Epidermal melanocyte (primary cell): ENCODE data around the gene PAPSS1.
"Not testable (repeated sequence)": the region's sequence is repeated elsewhere in the genome, so short reads cannot be mapped to it uniquely, and the experiment has no call there.

Experiments
- DNase-seq: peaks from one replicate; pipeline ENCODE4 v3.0.0; 2011; ENCODE audit warnings: low spot score; ENCODE audit not compliant: insufficient read length

The PAPSS1 gene

GRCh38 chr4:107689912-107690587 lies 30.0 kb downstream of the PAPSS1 start:
- no peak for DNase-seq

GRCh38 chr4:107688421-107688820 lies 31.6 kb downstream of the PAPSS1 start:
- no peak for DNase-seq

DNA sequence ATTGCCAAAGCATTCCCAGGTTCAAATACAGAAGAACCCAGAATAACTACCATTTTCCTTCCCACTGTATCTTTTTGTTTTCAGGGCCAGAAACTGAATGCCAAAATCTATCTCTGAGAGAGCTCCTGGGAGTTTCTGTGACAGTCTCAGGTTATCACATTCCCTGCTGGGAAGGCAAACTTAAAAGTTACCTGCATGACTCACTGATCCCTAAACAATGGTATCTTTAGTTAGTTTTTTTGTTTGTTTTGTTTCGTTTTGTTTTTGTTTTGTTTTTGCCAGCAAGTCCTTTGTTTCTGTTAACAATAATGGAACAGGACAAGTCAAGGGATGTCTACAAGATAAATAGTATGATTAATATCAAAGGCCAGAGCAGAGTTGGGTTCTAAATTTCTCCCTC lies 34.3 kb downstream of the PAPSS1 start:
- DNase-seq: no peak

GRCh38 chr4:107683873-107684272 lies 36.2 kb downstream of the PAPSS1 start:
- DNase-seq: no peak

GRCh38 chr4:107682306-107682705 lies 37.7 kb downstream of the PAPSS1 start:
- no peak for DNase-seq

DNA sequence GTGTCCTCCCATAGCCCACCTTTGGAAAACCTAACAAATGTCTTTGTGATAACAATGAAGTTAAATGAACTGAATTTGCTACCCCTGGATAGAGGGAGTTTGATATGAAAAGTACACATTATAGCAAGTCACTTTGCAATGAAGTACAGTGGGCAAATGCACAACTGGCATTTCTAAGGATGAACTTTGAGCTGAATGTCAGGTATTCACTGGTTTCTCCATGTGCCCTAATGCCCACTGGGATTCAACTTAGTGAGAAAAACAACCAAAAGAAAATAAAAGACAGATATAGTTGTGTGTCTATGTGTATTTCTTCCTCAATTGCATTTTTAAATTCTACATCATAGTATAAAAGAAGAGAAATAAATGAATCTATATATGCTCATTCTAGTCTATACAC lies 51.0 kb downstream of the PAPSS1 start:
- no peak for DNase-seq

DNA sequence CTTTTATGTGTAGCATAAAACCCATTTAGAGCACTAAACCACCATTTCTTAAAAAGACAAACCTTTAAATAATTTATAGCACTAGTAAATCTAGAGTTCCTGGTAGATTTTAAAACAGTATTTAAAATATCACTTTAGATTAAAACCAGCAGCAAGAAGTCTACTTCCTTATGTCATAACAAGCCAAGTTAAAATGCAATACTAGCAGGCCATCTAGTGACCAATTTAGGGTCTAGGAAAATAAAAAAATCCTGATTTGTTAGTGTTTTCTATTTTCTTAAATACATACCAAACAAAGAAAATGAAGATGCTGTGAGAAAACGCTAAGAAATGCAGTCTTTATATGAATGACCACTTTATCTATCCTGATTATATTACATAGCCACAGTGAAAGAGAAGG lies 53.9 kb downstream of the PAPSS1 start:
- DNase-seq: peak; percentile 41

DNA sequence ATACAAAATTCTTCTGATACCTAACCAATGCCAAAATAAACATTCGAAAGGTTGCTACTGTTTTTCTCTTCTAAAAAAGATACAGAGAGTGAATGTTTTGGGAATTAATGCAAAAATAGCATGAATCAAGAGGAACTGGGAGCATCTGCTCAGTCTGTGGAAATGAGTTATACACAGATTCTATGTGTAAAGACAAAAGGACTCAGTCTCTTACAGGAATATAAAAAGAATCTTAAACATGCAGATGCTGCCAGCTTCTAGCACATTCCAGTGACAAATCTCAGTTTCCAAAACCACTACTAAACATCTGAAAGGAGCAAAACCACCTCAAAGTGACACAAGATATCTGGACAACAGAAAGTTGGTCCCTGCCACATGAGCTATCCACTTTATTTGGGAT lies 55.0 kb downstream of the PAPSS1 start:
- DNase-seq: no peak

DNA sequence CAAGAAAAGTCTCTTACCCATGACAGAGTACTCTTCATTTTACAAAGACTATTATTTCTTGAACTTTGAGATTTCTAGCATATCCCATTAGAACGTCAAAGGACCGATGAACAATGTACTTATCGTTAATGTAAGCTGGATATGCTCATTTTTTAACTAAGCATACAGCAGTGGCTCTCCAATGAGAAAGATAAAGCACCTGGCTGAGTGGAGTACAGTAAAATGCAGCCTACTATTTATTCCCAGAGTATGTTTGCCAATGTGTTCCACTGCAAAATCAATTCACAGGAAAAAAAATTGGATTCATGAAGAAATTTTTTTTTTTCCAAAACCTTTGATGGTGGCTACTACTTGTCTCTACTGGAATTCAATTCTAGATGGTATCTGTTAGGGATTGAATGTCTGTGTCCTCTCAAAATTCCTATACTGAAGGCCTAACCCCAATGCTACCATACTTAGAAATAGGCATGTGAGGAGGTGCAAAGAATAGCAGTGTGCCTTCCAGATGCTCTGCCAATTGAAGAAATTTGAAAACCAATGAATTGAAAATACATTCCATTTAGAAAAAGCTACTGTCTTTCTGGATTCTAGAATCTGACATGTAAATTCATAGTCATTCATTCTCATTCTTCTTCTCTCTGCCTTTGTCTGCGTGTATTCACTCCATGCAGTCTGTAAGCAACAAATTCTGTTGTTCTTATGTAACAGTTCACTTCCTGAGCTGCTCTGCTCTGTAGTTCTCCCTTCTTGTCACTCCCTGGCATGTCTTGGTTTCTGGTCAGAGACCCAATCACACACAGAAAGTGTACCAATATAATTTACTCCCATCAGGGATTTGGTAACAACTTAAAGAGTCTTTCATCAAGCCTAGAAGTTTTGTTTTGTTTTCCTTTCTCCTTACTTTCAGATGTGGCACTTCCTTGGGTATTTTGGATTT lies 61.4 kb downstream of the PAPSS1 start:
- no peak for DNase-seq

DNA sequence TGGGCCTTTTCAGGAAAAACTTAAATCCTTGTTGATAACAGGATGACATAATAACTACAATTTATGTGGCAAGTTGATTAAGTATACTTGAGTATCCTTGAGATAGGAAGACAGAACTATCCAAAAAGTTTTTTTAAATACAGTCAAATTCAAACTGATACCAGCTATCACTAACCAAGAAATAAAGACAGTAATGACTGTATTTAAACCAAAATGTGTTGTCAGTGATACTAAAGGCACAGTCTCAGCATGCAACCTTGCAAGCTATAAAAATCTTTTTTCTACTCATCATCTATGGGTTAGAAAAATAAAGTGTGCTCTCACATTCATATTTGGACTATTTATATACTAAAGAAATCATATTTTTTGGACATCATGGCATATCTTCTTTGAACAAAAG lies 64.7 kb downstream of the PAPSS1 start:
- DNase-seq: no peak

- DNase-seq: no peak
These were observed 65.3 kb downstream of the PAPSS1 start for GRCh38 chr4:107654694-107655093.

DNA sequence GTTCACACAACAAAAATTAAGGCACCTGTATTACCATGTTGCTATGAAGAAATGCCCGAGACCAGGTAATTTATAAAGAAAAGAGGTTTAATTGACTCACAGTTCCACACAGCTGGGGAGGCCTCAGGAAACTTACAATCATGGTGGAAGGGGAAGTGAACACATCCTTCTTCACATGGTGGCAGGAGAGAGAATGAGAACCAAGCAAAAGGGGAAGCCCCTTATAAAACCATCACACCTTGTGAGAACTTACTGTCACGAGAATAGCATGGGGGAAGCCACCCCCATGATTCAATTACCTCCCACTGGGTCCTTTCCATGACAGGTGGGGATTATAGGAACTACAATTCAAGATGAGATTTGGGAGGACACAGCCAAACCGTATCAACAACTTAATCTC lies 68.6 kb downstream of the PAPSS1 start:
- DNase-seq: not testable (repeated sequence)

DNA sequence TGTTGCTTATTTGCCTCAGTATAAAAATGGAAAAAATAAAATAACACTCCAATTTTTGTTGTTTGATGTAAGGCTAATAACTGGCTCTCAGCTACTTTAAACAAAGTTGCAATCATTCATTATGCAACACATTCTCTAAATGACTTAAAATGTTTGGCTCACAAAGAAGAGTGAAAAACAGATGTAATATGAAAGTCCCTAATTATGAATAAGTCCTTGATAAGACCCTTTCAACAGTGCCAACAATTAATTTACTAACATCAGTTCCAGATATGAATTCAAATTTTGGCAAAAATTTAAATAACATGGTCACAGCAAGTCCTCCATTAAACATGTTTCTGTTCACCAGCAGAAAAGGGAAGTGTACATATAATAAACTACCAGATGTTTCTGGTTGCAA lies 69.8 kb downstream of the PAPSS1 start:
- DNase-seq: no peak

DNA sequence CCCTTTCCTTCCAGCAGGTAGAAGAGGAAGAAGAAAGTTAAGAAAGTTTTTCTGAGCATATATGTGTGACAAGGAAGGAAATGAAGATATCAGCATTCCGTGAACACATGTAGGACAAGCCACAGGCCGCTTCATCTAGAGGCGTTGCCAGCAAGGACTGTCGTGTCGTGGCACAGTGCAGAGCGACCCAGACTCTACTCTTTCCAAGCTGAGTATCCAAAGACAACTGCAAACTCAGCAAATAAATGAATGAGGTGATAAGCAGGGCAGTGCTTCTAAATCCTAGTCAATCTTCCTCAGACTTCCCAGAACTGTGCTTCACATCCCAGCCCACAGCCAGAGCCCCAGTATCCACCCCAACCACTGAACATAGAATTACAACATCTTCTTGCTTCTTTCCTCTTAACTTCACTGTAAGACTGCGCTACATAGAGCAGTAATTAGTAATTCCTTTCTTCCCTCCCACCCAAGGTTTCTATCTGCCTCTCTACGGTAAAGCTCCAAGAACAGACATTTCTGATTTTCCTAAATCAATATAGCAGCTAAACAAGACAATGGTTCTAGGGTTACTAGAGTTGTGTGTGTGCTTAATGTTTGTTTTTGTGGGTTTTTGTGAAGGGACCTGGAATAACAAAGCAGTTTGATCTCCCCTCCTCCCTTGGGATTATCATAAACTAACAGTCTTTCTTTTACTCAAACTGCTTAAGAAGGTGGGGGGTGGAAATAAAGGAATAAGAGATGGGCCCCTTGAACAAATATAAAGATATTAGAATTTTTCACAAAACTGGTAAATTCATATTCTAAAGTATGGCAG lies 71.6 kb downstream of the PAPSS1 start:
- no peak for DNase-seq

GRCh38 chr4:107647591-107647990 lies 72.4 kb downstream of the PAPSS1 start:
- DNase-seq: no peak

DNA sequence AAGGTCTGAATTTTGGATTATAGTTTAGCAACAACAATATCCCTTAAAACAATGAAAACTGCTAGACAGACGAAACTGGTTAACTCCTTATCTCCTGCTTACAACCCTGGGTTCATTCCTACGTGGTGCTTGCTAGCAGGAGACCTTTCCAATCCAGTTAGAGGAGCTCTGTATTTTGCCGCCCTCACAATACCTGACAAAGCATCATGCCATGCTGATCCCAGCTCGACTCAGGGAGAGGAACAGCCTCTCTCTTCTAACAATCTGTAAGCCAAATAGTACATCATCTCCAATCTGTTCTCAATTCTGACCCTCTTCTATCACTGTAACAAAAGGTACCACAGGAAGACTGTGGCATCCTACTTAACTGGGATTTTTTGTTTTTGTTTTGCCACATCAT lies 74.4 kb downstream of the PAPSS1 start:
- DNase-seq: no peak

DNA sequence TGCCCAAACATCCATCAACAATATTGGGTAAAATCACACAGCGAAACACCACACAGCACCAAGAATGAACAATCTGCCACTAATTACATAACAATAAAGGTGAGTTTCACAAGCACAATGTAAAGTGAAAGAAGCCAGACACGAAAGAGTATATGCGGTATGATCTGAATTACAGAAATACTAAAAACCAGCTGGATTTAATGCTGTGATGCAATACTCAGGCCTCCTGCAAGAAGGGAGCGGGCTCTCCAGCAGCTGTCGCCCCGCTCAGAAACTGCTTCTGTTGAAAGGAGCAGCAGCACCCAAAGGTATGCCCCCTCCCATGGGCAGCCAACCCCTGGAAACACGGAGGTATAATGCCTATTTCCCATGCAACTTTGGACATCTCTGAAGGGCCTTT lies 77.0 kb downstream of the PAPSS1 start:
- no peak for DNase-seq

DNA sequence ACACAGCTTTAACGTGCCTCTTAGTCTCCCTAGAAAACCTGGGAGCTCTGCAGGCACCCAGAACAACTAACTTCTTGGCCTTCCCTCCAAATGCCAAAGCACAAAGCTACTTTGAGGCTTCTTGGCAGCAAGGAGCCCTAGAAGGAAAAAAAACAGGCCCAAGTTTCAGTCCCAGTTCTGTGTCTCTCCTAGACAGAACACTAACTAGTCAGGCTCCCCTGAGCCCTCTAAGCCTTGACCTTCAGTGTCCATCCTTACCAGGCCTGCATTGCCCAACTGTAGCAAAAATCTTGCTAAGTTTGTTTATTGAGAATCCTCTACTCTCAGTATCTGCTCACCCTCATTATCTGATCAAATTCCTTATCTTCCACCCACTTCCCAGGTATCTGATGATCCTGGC lies 79.2 kb downstream of the PAPSS1 start:
- DNase-seq: no peak

DNA sequence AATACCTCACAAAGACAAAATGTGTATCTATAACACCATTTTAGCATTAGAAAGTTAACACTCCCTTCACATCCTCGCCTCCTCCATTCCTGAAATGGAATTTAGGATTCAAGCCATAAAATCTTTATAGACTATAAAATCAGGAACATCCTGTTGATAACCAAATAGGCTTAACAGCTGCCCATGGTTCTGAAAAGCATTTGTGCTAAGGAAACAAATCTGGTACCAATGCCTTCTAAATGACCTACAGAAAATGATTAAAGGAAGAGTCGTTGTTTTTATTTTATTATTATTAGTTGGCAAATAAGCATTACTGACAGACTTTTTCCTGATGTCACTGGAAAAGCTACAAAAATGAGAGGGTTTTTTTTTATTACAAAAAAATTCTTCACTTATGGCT lies 79.8 kb downstream of the PAPSS1 start:
- no peak for DNase-seq

GRCh38 chr4:107635735-107636134 lies 84.3 kb downstream of the PAPSS1 start:
- no peak for DNase-seq

GRCh38 chr4:107631560-107631959 lies 88.5 kb downstream of the PAPSS1 start:
- no peak for DNase-seq

DNA sequence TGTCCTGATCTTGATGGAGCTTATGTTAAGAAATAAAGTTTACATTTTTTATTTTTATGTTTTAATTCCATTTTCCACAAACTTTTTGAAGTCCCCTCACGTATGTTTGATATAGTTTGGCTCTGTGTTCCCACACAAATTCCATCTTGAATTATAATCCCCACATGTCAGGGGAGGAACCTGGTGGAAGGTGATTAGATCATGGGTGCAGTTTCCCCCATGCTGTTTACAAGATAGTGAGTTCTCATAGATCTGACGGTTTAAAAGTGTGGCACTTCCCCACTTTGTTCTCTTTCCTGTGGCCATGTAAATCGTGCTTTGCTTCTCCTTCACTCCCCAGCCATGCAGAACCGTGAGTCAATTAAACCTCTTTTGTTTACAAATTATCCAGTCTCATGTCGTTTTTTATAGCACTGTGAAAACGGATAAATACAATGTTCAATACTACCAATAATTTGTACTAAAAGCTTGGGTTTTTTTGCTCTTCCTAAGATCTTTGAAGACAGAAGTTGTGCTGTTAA lies 89.8 kb downstream of the PAPSS1 start:
- no peak for DNase-seq
